Natural killer cell (primary cell): ENCODE results near the gene RCN2. TPM values are rescaled to one million over a fixed set of nuclear protein-coding genes. Genes with fewer than 3 reads are reported as not detected.

Experiments
- ATAC-seq, 3 donors: fragments of 150-1000 bp in 2 of 3; fragments of 200-7000 bp in 1 of 3; cut with Tn5 transposase; 1 replicate in 1 of 3; 2 replicates in 2 of 3; pipeline ENCODE4 v1.10.0; 2021; ENCODE audit warnings: mild to moderate bottlenecking in 2 of 3, moderate library complexity in 2 of 3
- DNase-seq, 2 donors: peaks; one replicate each; pipeline versions ENCODE4 v3.0.0 to v3.0.0-alpha.2; 2013 to 2021; ENCODE audit warnings: mixed read lengths in 1 of 2
- H3K27ac ChIP-seq: one replicate; pipeline ENCODE4 v1.5.1; 2013; ENCODE audit warnings: mild to moderate bottlenecking, low read length
- H3K27me3 ChIP-seq: one replicate; pipeline ENCODE4 v1.6.1; 2013; ENCODE audit warnings: low read length; ENCODE audit not compliant: control insufficient read depth, insufficient read depth
- H3K36me3 ChIP-seq: one replicate; pipeline ENCODE4 v1.6.1; 2013; ENCODE audit warnings: low read length; ENCODE audit not compliant: control insufficient read depth, insufficient read depth
- H3K4me1 ChIP-seq: one replicate; pipeline ENCODE4 v1.6.1; 2013; ENCODE audit warnings: low read length; ENCODE audit not compliant: control insufficient read depth, insufficient read depth
- H3K4me3 ChIP-seq: one replicate; pipeline ENCODE4 v1.5.1; 2013; ENCODE audit warnings: low read length
- H3K9me3 ChIP-seq: one replicate; pipeline ENCODE4 v1.6.1; 2013; ENCODE audit warnings: low read length; ENCODE audit not compliant: control insufficient read depth, insufficient read depth
- H3K27ac Mint-ChIP-seq, 2 donors: one replicate each; pipeline ENCODE4 v1.8.0; 2022; ENCODE audit warnings: mild to moderate bottlenecking in 2 of 2, mixed read lengths in 2 of 2, moderate library complexity in 1 of 2
- H3K27me3 Mint-ChIP-seq, 2 donors: one replicate each; pipeline ENCODE4 v1.8.0; 2022; ENCODE audit warnings: low read depth in 2 of 2, mixed read lengths in 2 of 2
- H3K36me3 Mint-ChIP-seq: one replicate; pipeline ENCODE4 v1.8.0; 2022; ENCODE audit warnings: mixed read lengths
- H3K4me1 Mint-ChIP-seq, 2 donors: one replicate each; pipeline ENCODE4 v1.8.0; 2022; ENCODE audit warnings: mixed read lengths in 2 of 2
- H3K4me3 Mint-ChIP-seq: one replicate; pipeline ENCODE4 v1.8.0; 2022; ENCODE audit warnings: mild to moderate bottlenecking, moderate library complexity, mixed read lengths
- H3K9me3 Mint-ChIP-seq, 2 donors: one replicate each; pipeline ENCODE4 v1.8.0; 2022; ENCODE audit warnings: mixed read lengths in 2 of 2
- WGBS: methylation state at CpG from one replicate; pipeline ENCODE4 v1.1.7; 2013; ENCODE audit warnings: missing lambda C conversion rate; ENCODE audit not compliant: insufficient coverage; 5-methylcytosine and 5-hydroxymethylcytosine counted together
- intact Hi-C: fragments of 100-400 bp; cut with micrococcal nuclease; formaldehyde crosslinking; loops from one replicate; pipeline ENCODE4 v1.14.2; 2022
- total RNA-seq, 4 donors: library from RNA; stranded (reverse); fragments of 120-200 nt in 1 of 4; gene quantifications; one replicate each; pipeline versions ENCODE4 v1.2.3 to v1.2.4, GENCODE V29; 2013 to 2022
- TF ChIP-seq, protein P1 (sequence below): fragments of 200-600 bp; IDR thresholded peaks from one replicate; pipeline ENCODE4 v1.8.0; 2022; ENCODE audit warnings: antibody characterized with exemption

The RCN2 gene
- total RNA-seq, 3 donors from 2014 or later (not counting 1 experiment from before 2014, with no cell fraction given), result 24.1 to 30.0 (median 25.0) TPM

DNA sequence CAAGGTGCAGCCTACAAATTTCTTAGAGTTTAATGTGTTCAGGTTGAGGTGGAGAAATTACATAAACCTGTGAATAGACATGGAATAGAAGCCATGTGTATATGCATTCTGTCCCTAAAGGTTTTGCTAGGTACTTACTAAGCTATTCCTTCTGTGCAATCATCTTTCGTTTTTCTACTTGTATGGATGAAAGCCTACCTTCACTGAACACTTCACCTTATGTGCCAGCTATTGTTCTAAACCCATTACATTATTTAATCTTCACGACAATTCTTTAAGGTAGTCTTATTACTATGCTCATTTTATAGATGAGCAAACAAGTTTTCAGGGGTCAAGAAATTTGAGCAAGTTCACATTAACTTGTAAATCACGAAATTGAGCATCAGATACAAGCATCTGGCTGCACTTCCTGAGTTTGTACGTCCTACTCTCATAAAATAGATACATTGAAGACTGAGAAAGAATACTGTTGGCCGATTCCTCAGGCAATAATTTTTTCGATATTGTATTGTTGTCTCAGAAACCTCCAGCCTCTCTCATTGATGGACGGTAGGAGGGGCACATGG lies 635 bp upstream of the RCN2 start:
- Histone ChIP-seq H3K36me3 (peaks cover 14% of the 10 kb centered on the region), H3K27me3 (no peaks in the 10 kb centered on the region), H3K27ac (peak overlapping the region; percentile 72), H3K4me3 (peak overlapping the region; percentile 62), H3K4me1 (peaks cover 5% of the 10 kb centered on the region), H3K9me3 (no peaks in the 10 kb centered on the region)
- Mint-ChIP-seq H3K27ac (peak overlapping the region; percentile 86), H3K4me3 (peak overlapping the region; percentile 91), H3K9me3 (no peaks in the 10 kb centered on the region), H3K4me1 (peaks cover 20 to 29% of the 10 kb centered on the region in 2 donors), H3K36me3 (peaks cover 6% of the 10 kb centered on the region), H3K27me3 (peaks cover 0 to 8% of the 10 kb centered on the region in 2 donors)
- DNase-seq, result peak in 1 of 2 donors; percentile 26
- TF ChIP-seq, protein P1, sequence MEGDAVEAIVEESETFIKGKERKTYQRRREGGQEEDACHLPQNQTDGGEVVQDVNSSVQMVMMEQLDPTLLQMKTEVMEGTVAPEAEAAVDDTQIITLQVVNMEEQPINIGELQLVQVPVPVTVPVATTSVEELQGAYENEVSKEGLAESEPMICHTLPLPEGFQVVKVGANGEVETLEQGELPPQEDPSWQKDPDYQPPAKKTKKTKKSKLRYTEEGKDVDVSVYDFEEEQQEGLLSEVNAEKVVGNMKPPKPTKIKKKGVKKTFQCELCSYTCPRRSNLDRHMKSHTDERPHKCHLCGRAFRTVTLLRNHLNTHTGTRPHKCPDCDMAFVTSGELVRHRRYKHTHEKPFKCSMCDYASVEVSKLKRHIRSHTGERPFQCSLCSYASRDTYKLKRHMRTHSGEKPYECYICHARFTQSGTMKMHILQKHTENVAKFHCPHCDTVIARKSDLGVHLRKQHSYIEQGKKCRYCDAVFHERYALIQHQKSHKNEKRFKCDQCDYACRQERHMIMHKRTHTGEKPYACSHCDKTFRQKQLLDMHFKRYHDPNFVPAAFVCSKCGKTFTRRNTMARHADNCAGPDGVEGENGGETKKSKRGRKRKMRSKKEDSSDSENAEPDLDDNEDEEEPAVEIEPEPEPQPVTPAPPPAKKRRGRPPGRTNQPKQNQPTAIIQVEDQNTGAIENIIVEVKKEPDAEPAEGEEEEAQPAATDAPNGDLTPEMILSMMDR, result no peak
- intact Hi-C loops, result loop anchor here (1.0 to 5.0 kb wide), 3 partner anchors 26 to 140 kb away; partner anchors contain the start of genes SCAPER and TSPAN3
- WGBS, result 13% methylated on average over 6 of the region's 7 CpGs
- no peak for ATAC-seq

DNA sequence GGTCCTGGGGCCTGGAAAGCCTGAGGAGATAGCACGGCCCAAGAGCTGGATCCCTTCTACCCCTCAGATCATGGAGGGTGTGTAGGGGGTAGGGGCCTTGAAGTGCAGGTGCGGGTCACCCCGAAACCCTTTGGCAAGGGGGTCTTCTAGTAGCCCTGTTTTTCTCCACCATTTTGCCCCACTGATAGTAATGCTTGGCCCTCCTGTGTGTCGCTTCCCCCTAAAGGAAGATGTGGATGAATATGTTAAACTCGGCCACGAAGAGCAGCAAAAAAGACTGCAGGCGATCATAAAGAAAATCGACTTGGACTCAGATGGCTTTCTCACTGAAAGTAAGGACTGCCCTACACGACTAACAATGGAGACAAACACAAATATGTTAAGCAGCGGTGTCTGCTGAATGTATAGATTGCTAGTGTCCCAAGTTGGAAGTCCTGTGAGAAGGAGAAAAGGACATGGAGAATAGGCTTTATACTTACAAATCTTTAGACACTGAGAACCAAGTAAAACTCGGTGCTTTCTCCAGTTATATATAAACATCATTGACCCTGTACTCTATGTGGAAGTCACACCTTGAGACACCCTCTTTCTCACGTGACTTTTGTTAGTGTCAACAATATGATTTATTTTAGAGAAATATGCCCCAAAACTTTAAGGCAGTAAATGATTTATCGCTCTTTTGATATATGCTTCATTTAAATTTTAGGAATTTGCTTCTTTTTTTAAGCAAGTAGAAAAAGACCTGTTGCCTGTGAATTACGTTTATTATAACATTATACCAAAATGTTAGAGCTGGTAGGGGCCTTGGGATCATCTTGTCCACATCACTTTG lies 802 bp downstream of the RCN2 start:
- Mint-ChIP-seq H3K4me3 (peak overlapping the region; percentile 91), H3K4me1 (peaks cover 20 to 29% of the 10 kb centered on the region in 2 donors), H3K27me3 (no peaks in the 10 kb centered on the region), H3K9me3 (no peaks in the 10 kb centered on the region), H3K27ac (peak overlapping the region; percentile 63 to 86), H3K36me3 (peaks cover 6% of the 10 kb centered on the region)
- TF ChIP-seq, protein P1, result no peak
- Histone ChIP-seq H3K27me3 (no peaks in the 10 kb centered on the region), H3K27ac (peak overlapping the region; percentile 24), H3K36me3 (peaks cover 26% of the 10 kb centered on the region), H3K9me3 (no peaks in the 10 kb centered on the region), H3K4me3 (peak overlapping the region; percentile 37), H3K4me1 (peaks cover 5% of the 10 kb centered on the region)
- ATAC-seq (no peak), DNase-seq (peak in 1 of 2 donors; percentile 35)
- 14% methylated on average over 9 of the region's 14 CpGs for WGBS
- intact Hi-C loops, result loop anchor here (5.0 kb wide), 1 partner anchor 80 kb away; no protein-coding TSS in a partner anchor

DNA sequence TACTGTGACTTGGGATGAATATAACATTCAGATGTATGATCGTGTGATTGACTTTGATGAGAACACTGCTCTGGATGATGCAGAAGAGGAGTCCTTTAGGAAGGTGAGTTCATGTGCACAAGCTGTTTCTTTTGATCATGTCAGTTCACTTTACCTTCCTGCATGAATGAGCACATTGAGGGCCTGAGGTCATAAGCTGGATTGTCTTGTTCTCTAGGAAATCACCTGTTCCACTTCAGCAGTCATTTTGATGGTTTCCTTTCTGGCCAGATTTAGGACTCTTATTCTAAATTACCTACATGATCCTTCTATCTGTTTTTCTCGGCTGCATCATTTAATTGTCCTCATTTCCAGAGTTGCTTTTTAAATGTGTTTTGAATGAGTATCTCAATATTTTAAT lies 4.1 kb downstream of the RCN2 start:
- H3K9me3 Mint-ChIP-seq, result no peaks in the 10 kb centered on the region
- TF ChIP-seq, protein P1, result no peak
- intact Hi-C loops, result no loop called here
- WGBS, result 100% methylated on average over 1 of the region's 2 CpGs
- peaks cover 34% of the 10 kb centered on the region for H3K36me3 ChIP-seq
- no peak overlapping the region for H3K27ac Mint-ChIP-seq
- peaks cover 6% of the 10 kb centered on the region for H3K36me3 Mint-ChIP-seq
- ATAC-seq, result no peak
- H3K4me3 Mint-ChIP-seq, result no peak overlapping the region
- DNase-seq, result no peak
- H3K27me3 Mint-ChIP-seq, result no peaks in the 10 kb centered on the region
- peaks cover 20 to 28% of the 10 kb centered on the region in 2 donors for H3K4me1 Mint-ChIP-seq
- H3K9me3 ChIP-seq, result no peaks in the 10 kb centered on the region
- H3K4me1 ChIP-seq, result peaks cover 5% of the 10 kb centered on the region
- H3K4me3 ChIP-seq, result no peak overlapping the region
- H3K27ac ChIP-seq, result no peak overlapping the region
- no peaks in the 10 kb centered on the region for H3K27me3 ChIP-seq
